Stimulated activated naive CD8-positive, alpha-beta T cell treated with anti-CD3 and anti-CD28 coated beads, Interleukin-15, Interleukin-2, amounts not matched to agents 100 U/mL and 50 U/mL, for 24 hours (primary cell): ENCODE measurements around the gene EMX1.
A peak's percentile ranks its signal among the peaks of the same experiment; 100 is the strongest.

Experiments
- ATAC-seq: fragments of 150-1000 bp; cut with Tn5 transposase; one replicate; pipeline ENCODE4 v1.10.0; 2021
- DNase-seq: peaks from one replicate; pipeline ENCODE4 v3.0.0; 2021

EMX1 gene

DNA sequence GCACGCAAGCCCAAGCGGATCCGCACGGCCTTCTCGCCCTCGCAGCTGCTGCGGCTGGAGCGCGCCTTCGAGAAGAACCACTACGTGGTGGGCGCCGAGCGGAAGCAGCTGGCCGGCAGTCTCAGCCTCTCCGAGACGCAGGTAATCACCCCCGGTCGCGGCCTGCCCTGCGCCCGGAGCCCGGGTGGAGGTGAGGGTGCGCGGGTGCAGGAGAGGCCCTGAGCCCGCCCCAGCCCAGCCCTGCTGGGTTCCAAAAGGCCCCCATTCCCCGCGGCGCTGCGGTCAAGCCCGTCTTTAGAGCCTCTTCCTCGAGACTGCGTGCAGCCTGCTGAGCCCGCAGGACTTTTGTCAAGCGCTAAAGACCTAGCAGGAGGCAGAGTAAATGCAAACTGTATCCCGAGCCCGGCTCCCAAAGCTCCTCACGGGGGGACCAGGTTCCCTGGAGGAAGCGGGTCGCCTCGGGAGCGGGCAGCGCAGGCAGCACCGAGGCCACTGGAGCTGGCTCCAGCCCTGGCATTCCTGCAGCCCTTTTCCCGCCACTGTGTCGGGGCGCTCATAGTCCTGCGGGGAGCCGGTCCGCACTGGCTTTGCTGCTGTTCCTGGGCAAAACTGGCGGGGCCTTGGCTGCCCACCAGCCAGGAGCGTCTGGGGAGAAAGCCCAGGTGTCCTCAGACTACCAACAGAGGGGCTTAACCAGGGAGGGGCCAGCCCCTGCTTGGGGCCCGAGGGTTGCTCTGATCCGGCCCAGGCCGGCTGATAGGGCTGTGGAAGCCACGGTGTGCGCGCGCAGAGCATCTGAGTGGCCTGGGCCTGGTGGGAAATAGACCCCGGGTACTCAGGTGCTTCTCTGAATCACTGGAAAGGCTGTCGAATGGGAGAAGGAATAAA is 7.3 kb downstream of the EMX1 start:
- DNase-seq, result no peak
- ATAC-seq, result peak; percentile 12

DNA sequence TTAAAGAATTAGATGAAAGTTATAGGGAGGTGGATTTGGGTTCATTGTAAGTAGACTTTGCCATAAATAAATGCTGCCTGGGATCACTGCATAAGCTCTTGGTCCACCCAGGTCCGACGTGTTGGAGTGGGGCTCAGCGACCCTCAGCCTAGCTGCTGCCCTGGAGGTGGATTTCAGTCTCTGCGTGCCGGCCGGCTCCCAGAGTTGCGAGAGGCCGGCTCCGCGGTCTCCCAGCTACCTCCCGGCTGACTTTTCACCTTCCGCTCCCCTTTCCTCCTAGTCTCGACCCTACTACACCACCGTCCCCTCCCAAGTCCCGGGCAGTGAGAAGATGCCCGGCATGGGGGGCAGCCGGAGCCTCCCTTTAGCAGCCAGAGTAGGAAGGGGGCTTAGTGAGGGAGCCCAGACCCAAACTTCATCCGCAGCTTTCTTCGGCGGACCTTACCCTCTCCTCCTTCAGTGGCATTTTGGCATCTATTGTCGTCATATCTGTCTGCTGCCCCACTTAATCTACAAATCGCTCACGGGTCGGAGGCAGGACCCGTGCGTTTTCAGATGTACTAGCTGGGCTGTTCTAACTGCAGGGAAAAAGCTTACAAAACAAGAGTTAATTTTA is 8.1 kb downstream of the EMX1 start:
- DNase-seq (no peak), ATAC-seq (no peak)

DNA sequence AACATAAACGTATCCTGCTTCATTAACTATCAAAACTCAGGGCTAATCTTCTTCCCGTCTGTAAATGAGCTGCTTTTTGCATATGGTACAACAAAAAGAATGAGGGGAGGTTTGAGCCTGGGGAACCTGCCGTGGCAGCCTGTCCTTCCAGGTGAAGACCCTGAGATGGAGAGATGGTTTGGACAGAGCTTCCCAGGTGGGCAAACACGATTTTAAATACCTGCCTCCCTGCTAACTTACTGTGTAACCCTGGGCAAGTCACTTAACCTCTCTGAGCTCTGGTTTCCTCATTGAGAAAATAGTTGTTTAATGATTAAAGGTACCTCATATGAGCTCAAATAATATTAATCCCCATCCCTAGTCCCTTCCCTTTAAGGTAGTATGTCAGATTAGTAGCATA is 9.0 kb downstream of the EMX1 start:
- ATAC-seq, result no peak

DNA sequence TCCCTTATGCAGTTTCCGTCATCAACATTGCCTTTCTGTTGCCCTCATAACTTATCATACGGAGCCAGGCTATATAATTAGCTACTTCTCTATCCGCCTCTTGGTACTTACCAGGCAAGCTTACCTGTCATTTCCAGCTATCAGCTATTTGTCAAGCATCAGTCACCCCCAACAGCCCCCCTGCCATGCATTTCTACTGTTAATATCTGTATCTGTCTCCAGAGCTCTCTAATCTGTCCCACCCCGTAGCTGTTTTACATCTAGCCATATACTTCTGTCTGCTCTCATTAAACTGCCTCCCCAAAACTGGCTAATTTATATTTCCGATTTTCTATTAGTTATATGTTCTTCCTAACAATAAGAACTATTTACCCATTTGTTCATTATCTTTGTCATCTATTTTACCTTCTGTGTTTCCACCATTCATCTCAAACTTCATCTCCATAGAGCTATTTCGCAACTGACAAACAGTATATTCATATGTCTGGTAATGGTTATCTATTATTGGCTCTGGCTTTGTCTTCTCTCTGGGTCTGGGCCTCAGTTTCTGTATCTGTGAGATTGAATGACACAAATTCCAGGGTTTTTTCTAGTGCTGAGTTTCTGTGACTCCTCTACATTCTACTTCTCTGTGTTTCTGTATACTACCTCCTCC is 9.6 kb downstream of the EMX1 start:
- ATAC-seq, result no peak

More for the DNA sequence above, 9.0 kb downstream of the EMX1 start:
- no peak for DNase-seq

DNA sequence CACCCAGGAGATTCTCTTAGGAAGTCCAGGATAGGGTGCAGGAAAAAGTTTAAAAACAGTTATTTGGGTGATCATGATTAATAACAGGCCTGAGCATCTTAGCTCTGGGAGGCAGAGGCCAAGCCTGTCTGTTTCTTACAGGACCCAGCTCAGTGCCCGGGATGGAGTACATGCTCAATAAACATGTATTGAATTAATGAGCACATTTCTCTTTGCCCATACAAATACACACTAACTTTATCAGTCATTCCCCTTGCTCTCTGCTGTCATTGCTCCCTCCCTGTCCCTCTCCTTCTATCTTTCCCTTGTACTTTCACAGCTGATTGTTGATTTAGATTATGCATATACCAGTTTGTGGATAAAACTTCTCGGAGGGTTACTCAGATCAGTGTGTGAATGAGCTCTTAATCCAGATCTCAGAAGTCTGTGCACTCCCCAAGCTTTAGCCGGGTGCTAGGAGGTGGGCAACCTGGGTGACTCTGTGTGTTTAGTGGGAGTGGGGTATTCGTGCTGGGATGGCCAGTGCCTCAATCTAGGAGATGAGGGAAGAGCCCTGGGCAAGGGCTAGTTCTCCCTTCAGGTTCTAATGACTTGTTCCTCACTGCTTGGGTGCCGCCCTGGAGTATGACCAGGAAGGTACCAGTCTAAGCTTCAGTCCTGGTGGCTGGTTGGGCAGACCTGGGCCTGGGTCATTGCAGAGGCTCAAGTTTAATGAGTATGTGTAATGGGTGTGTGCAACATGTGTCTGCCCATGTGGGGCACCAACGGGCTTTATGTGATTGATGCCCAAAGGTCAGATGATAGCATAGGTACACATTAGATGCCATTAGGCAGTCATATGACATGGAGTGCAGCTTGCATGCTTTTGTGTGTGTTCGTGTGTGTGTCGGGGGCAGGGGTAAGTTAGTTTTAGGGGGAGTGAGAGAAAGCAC is 10.6 kb downstream of the EMX1 start:
- DNase-seq, result no peak
- no peak for ATAC-seq

More for the DNA sequence above, 9.6 kb downstream of the EMX1 start:
- no peak for DNase-seq

DNA sequence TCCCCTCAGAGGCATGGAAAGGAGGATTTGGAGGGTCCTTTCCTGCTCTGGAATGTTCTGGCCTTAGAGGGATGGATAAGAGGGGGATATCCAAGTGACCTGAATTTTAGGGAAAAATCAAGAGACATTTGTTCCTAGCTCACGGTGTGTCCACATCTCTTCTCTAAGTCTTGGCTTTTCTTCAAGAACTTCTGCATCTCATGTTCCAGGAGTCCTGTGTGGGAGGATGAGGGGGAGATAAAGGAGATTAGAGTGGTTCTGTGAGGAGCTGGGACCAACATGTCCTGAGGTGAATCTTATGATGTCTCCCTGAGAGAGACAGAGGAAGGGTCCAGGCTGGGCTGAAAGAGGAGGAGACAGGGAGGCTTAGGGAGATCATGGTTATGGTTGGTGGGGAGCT is 11.7 kb downstream of the EMX1 start:
- ATAC-seq, result no peak
- DNase-seq, result no peak

DNA sequence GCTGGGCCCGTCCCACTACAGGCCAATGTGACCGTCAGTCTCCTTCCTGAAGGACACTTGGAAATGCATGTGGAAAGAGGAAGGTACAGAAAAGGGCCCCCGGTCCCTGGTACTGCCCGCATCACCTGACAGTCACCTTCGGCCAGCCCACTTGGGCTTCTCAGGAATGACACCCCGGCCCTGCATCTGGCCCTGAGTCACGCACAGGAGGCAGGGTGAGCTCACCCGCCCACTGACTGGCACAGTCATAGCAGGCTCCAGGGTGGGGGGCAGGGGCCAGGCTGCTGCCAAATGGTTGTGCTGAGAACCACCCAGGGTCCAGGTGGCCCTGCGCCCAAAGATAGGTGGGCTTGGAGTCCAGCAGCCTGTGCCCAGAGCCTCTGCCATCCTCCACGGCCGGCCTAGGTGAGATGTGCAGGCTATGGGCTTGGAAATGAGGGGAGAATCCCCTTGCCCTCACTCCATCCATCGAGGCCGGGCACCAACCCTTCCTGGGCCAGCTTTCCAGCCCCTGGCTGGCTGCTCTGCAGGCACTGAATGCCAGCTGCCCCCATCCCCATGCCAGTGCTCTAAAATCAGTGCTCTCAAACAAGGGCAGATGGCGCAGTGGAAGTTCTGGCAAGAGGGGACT is 14.1 kb downstream of the EMX1 start:
- DNase-seq (no peak), ATAC-seq (peak; percentile 73)

DNA sequence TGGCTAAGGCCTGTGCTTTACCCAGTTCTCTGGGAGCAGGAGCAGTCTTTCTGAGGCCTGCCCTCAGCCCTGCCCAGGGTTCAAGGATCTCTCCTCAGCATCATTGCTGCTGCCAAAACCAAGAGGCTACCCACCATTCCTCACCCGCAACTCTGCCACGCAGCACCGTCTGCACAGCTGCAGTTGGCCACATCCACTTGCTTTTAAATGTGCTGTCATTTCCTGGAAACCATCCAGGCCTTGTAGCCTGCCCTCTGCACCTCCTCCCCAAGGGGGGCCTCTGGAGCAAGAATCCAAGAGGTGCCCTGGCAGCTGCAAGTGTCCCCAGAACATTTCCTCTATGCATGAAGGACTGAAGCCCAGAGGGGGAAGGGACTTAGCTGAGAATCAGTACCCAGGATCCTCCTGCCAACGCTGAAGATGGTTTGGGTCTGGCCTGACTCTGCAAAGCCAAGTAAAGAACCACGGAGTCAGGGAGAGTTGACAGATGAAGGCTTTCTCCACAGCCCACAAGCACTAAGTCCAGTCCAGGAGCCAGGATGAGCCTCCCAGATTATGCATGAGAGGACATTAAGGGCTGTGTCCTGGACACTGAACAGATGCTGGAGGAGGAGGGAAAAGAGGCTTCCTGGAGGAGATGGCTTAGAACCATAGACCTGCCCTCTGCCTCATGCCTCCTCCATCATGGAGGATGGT is 14.9 kb downstream of the EMX1 start:
- ATAC-seq (no peak), DNase-seq (no peak)

DNA sequence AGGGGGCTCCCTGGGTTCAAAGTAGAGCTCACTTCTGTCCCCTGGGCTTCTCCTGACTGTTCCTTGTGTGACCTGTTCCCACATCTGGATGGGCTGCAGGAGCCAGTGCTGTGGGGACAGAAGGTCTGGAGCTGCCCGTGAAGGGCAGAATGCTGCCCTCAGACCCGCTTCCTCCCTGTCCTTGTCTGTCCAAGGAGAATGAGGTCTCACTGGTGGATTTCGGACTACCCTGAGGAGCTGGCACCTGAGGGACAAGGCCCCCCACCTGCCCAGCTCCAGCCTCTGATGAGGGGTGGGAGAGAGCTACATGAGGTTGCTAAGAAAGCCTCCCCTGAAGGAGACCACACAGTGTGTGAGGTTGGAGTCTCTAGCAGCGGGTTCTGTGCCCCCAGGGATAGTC is 15.5 kb downstream of the EMX1 start:
- ATAC-seq (no peak), DNase-seq (no peak)

DNA sequence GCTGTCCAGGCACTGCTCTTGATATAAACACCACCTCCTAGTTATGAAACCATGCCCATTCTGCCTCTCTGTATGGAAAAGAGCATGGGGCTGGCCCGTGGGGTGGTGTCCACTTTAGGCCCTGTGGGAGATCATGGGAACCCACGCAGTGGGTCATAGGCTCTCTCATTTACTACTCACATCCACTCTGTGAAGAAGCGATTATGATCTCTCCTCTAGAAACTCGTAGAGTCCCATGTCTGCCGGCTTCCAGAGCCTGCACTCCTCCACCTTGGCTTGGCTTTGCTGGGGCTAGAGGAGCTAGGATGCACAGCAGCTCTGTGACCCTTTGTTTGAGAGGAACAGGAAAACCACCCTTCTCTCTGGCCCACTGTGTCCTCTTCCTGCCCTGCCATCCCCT is 15.9 kb downstream of the EMX1 start:
- ATAC-seq (no peak), DNase-seq (no peak)

DNA sequence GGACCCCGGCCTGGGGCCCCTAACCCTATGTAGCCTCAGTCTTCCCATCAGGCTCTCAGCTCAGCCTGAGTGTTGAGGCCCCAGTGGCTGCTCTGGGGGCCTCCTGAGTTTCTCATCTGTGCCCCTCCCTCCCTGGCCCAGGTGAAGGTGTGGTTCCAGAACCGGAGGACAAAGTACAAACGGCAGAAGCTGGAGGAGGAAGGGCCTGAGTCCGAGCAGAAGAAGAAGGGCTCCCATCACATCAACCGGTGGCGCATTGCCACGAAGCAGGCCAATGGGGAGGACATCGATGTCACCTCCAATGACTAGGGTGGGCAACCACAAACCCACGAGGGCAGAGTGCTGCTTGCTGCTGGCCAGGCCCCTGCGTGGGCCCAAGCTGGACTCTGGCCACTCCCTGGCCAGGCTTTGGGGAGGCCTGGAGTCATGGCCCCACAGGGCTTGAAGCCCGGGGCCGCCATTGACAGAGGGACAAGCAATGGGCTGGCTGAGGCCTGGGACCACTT is 16.4 kb downstream of the EMX1 start:
- DNase-seq (no peak), ATAC-seq (no peak)

DNA sequence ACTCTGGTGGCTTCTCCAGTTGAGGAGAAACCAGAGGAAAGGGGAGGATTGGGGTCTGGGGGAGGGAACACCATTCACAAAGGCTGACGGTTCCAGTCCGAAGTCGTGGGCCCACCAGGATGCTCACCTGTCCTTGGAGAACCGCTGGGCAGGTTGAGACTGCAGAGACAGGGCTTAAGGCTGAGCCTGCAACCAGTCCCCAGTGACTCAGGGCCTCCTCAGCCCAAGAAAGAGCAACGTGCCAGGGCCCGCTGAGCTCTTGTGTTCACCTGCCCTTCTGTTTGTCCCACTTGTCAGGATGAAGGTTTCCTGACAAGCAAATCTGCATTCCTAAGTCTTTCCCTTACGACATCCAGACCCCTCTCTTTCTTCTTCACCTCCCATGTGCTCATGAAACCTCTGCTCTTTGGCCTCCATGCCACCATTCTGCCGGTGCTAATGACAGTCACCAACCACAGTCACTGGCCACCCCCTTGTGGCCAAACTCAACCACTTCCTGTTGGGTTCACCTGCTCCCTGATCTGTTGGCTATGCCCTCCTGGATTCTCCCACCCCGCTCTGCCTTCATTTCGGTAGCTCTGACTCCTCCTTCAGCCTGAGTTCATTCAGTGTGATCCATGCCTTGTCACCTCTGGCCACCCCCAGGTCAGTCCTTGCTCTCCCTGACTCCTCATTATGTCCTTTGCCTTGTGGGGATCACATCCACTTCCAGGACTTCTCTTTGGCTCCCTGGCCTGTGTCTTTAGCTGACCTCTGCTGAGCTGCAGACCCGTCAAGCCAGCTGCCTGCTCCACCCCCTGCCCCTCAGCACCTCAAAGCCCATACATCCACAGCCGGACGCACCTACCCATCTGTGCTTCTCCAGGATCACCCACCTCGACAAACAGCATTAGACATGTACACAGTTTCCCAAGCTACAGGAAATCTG is 17.6 kb downstream of the EMX1 start:
- DNase-seq (no peak), ATAC-seq (no peak)

DNA sequence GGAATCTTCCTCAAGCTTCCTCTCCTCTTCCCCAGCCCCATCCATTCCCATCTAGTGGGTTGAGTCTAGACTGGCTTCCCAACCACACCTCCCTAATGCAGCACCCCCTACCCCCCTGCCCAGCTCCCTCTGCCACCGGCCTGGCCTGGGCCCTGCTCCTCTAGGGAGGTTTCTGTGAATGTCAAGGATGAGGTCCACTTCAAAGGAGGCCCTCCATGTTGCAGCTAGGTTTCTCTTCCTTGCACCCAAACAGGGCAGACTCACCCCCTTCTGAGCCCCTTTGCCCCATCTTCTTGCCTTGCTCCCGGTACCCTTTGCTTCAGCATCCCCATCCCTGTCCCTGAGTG is 18.3 kb downstream of the EMX1 start:
- DNase-seq (no peak), ATAC-seq (no peak)

DNA sequence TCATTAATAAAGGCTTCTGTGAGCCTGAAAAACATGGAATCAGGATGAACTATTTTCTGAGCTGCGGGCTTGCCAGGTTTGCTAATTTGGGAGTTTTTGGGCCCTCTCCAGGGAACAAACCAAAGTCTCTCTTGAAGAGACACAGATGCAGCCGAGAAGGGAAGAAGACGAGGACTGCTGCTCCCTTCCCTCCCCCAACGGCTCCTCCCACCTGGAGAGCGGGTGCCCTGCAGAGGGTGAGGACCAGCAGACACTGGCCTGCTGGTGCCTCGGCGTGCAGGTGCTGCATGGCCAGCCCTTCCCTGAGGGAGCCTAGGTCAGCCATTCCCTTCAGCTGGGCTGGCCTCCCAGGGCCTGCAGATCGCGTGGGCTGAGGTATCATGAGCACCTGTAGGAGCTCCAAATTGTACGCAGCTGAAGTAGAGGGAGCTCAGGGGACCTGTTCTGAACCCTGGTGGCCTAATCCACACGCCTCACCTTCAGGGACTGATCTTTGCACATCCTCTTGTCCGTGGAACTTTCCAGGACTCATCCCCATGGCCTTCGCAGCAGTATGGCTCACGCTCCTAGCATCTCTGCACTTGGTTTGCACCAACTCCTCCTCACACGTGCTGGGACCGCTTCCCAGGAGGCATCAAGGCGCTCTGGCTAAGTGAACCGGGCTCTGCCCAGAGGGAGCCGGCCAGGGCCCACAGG is 19.5 kb downstream of the EMX1 start:
- DNase-seq, result no peak
- ATAC-seq, result peak; percentile 5

DNA sequence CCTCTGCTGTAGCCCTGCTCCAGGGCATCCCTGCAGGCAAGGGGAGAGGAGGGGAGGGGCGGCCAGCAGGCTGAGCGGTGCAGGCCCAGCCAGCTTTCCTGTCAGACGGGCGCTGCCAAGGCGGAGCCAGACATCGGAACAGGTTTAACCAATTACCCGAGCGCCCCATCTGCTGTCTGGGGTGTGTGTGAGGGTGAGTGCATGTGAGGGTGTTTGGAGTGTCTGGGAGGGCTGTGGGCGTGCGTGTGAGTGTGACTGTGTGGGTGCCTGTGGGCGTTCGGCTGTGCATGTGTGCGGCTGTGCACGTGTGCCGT is 20.0 kb downstream of the EMX1 start:
- ATAC-seq (no peak), DNase-seq (no peak)

DNA sequence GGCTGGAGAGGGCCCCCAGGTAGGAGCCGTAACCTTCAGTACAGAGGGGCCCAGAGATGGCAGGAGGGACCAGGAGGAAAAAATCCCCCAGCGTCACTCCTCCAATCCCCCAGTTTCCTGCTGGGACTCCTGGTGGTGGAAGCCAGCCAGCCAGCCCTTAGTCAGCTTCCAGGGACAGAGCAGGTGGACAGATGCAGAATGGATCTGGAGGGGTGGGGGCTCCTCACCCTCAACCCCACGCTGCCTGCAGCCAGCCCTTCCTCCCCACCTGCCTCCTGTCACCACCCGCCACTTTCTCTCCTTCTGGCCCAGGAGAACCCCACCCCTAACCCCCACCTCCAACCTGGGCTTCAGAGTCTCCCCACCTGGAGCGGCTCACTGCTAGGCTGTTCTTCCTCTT is 21.1 kb downstream of the EMX1 start:
- no peak for ATAC-seq
- DNase-seq, result no peak

DNA sequence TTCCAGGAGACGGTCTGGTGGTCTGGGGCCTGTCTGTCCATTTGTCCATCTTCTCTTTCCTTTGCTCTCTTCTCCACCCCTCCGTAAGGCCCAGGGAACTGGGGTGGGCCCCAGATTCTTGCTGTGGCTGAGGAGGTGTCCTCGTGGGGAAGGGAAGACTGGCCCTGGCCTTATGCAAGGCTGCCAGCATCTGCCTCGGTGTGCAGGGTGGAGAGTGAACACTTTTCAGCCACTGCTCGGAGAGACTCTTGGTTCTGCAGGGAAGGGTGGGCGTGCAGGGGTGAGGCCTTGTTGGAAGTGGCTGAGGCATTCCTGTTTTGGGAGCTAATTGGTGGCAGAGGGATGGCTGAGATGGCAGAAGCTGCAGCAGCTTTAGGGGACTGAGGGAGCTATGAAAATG is 23.0 kb downstream of the EMX1 start:
- ATAC-seq (no peak), DNase-seq (no peak)

DNA sequence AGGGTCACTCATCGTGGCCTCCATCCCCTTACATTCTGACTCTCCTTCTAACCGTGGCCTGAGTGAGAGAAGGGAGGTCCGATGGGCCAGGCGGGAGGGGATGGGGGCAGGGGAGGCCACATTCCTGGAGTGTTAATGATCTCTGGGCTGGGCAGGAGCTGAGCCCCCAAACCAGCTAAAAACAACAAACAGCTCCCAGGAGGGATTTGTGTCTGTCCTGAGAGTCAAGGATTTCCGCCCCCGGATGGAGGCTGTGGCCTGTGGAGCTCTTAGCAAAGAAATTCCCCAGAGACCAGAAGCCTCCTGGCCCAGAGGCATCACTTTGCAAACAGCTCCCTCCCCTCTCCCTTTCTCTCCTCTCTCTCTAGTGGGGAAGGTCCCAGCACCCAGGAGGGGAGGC is 23.5 kb downstream of the EMX1 start:
- ATAC-seq (no peak), DNase-seq (no peak)

DNA sequence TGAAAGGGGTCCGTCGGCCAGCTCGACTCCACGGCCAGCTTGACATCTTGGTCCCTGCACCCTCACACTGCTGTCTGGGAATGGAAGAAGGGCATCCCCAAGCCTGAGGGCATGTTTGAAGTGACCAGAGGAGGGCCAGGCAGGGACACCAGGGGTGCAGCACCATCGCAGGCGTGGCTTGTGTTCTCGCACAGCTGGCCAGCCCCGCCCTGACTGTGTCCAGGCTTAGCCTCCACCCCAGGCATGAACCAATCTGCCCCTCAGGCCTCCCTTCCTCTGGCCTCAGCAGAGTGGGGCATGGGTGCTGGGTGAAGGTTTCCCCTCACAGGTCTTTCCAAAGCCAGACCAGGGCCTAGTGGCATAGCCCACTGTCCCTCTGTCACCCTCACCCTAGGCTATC is 25.0 kb downstream of the EMX1 start:
- no peak for ATAC-seq
- DNase-seq, result no peak
